HG02571 (cell line): ENCODE results near the gene MEI1.

Experiments used
- ATAC-seq: cut with Tn5 transposase; IDR thresholded peaks from one replicate; pipeline ENCODE4 v1.9.1; 2021; ENCODE audit warnings: mild to moderate bottlenecking, moderate library complexity; ENCODE audit not compliant: unreplicated experiment

The MEI1 gene

DNA sequence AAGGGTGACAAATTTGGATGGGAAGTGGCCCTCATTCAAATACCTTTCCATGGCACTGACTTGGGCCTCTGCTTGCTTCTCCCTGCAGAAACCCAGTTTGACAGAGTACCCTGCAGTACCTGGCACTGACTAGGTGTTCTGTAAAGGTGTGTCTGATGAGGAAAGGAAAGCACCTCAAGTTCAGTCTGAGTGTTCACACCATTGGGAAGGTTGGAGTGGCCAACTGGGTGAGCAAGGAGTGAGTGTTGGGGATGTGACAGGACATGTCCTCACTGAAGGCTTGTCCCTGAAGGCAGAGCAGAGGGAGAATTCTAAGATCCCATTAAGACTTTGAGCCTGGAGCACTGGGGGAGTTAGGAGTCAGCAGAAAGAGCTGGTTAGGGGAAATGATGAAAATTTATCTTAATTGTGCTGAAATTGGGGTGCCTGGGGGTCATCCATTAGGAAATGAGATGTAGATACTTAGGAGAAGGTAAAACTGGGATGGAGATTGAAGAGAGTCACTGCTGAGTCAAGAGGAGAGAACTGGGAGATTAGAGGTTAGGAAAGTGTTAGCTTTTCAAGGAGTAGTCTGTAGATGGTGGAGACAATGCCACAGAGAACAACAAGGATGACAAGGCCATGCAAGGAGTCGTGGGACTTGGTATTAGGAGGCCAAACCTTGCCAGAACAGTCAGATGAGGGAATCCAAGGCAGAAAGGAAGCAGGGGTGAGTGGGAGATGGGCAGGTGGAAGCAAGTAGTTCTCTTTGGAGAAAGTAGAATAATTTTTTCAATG lies 139.7 kb downstream of the MEI1 start:
- no peak for ATAC-seq

DNA sequence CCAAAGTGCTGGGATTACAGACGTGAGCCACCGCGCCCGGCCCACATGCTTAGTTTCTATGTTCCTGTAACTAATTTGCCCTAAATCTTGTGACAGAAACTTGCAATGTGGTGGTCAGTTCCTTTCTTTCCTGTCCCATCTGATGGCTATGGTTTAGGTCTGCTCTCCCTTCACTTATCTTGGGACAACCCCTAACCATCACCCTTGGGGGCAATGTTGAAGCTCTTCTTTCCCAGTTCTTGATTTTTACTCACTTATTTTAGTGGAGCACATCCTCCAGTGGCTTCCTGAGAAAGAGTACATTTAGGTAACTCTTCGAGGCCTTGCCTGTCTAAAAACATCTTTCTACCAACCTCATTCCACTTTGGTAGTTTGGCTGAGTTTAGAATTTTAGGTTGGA lies 140.9 kb downstream of the MEI1 start:
- ATAC-seq, result no peak

DNA sequence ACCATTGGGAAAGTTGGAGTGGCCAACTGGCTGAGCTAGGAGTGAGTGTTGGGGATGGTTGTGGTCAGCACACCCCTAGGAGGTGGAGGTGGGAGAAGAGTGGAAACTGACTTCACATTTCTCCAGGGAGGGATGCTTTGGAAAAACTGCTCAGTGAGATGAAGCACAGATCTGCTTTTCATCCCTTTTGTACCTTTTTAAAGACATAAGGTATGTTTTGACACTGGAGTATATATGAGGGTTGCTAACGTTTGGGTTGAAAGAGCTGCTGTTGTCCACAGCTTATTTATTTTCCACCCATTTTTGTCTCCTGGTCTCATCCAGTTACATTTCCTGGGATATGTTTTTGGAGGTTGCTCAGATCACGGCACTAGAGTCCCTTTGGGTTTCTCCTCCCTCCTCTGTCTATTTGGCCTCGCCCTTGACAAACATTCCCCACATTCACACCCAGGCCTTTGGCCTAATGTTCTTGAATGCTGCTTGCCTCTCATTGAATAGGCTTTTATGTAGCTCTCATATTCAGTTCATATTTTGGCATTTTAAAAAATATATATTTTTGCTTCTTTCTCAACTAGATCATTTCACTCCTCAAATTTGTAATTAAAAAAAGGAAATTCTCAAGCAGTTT lies 141.9 kb downstream of the MEI1 start:
- ATAC-seq, result no peak

DNA sequence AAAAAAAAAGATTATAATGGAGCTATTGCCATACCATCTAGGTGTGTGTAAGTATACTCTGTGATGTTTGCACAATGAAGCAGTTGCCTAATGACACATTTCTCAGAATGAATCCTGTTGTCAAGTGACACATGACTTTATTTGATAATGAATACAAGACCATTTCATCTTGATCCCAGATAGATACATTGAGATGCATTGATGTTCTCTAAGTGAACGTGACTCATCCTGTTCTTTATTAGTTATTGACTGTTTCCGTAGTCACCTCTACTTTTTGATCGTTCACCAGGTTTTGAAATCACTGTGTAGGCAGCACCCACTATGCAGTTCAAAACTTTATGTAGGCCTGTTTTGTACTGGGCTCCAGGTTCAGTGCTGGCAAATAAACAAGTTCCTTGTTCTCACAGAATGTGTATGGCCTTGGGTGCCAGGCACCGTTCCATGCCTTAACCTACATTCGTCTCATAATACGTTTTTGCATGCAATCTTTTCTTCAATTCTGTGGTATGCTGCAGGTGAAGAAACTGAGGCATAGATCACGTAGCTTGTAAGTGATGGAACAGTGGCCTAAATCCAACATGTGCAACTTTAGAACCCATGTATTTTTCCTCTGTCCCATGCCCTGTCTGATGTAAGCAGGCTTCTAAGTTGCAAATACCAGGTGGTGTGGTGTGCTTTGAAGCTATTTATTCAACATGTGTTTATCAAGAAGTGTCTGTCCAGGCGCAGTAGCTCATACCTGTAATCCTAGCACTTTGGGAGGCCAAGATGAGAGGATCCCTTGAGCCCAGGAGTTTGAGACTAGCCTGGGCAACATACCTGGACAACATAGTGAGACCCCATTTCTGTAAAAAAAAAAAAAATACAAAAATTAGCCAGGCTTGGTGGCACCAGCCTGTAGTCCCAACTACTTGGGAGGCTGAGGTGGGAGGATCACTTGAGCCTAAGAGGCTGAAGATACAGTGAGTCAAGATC lies 144.0 kb downstream of the MEI1 start:
- ATAC-seq, result no peak

DNA sequence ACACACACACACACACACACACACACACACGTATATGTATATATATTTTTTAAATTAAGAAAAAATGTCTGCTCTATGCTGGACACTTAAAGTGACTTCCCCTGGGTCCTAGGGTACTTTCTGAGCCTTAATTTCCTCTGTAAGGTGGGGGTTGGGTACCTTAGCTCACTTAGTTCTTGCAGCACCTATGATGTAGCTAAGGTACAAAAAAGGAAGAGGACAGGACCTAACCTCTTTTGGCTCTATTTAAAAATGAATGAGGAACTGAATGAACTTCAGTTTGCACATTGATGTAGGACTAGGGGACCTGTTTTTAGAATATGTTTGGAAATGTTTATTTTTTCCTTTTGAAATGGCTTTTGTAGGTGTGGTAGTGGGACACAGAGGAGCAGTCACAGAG lies 144.7 kb downstream of the MEI1 start:
- no peak for ATAC-seq

DNA sequence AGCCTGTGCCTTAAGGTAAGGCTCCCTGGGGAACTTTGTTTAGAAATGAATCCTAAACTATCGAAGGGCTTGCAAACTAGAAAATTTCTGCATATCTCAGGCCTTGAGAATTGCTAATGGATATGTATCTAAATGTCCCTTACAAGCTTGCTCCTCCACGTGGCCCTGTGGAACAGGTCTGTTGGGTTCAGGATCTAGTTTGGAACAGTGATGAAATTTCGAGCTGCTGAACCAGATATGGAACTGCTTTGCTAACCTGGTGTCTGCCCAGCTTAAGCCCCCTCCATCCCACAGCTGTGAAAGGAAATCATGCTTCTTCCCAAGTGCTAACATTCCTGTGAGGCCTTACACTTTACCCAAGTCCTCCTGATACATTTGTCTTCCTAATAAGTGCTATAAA lies 145.2 kb downstream of the MEI1 start:
- ATAC-seq, result no peak

DNA sequence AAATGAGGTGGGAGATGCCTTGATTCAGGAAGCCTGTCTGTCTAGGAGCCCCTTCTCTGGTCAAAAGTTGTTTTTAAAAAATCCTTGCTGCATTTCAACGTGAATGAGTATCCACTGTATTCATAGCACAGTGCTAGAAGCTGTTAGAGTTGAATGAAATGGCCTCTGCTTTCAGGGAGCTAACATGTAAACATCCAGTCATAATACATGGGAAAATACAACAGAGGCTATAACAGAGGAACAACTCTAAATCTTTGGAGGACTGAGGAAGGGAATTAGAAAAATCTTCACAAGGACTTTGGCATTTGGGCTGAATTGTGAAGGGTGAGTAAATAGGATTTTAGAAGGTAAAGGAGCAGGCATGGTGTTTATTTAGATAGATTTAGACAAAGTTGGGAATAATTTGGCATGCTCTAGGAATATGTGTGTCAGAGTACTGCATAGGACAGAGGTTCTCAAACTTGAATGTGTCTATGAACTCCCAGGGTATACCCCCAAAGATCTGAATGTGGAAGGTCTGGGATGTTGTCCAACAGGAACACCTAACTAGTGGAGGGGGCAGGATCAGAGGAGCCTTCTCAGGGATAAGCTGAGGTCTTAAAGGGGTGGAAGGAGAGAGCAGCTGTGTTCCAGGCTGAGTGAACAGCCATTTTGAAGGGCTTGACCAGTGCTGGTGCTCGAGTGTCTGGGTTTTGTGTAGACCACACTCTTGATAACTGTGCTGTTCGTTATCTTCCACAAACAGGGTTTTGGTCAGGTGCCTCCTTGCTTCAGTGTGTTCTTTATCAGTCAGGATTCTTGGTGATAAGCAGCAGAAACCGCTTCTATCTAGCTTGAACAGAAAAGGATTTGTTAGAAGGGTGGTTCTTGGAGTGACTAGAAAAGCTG lies 146.3 kb downstream of the MEI1 start:
- no peak for ATAC-seq

DNA sequence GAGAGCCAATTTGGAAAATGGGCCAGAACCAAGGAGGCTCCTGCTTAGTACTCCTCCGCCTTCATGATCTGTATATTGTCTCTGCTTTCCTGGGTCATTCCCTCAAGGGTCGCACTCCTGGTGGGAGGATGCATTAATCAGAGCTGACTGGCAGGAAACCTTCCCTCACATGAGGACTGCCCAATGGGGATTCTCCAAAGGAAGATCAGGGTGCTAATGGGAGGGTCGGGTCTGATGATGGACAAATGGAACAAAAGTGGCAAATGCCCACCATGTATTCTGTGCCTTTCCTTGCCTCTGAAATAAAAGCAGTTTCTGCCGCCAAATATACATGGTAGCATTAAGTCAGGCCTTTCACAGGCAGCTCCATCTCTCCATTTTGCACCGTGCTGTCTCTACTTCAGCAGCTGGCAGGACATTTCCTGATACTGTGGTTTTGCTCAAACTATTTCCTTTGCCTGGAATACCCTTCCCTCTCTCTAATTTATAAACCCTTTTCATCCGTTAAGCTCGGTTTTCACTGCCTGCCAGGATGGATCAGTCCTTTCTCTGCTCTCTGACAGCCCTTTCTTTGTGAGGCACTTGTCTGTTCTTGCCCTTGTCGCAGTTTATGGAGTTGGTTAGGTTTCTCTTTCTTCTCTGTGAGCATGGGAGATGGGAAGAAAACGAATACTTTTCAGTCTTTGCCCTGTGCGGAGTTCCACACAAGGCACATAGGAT lies 147.1 kb downstream of the MEI1 start:
- no peak for ATAC-seq

DNA sequence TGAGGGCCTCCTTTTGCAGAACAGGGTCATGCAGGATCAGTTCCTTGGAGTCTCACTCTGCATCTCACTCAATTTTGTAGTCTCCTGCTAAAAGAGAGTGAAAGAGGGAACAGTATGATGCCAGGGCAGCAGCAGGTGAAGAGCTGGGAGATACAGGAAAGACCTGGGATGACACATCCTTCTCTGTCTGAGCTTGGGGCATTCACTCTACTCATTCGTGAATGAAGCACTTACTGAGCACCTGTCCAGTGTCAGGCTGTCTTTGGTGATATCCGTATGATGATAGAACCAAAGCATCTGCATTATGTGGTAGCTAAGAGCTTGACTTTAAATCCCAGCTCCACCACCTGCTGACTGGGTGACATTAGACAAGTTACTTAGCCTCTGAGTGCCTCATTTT lies 148.0 kb downstream of the MEI1 start:
- no peak for ATAC-seq

DNA sequence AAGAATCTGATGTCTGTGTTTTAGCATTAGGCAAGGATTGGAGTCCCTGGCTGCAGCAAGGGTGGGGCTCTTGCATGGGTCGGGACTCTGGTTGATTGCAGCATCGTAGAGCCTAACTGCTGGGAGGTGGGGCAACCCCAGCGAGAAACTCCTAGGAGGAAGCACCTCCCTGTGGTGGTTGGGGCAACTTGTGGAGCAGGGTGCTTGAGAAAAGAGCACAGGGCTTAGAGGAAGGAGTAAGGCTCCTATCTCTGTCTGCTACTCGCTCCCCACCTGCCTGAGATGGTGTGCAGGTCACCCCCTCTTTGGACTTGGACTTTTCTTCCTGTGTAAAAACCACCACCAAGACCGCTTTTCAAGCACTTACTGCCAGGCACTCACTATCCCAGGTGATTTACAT lies 149.2 kb downstream of the MEI1 start:
- ATAC-seq, result no peak
